IMR-90 (cell line): ENCODE results near the gene ZFAND4. TPM values are rescaled to one million over a fixed set of nuclear protein-coding genes. Genes with fewer than 3 reads are reported as not detected.
A peak's percentile ranks its signal among the peaks of the same experiment; 100 is the strongest.

Source experiments
- ATAC-seq: fragments of 200-7000 bp; cut with Tn5 transposase; 2 replicates; pipeline ENCODE4 v1.9.1; 2020; ENCODE audit warnings: low read depth, mild to moderate bottlenecking, moderate library complexity
- BruUV-seq: library from RNA; stranded (reverse); fragments of 400-500 nt; replicated peaks from 2 replicates; lab custom pipeline; 2021; lab: Mats Ljungman, UMichigan
- CTCF ChIA-PET: fragments of 300-600 bp; formaldehyde crosslinking; extraction: SDS; loops from one replicate; lab custom pipeline; 2021; ENCODE audit warnings: antibody characterized with exemption; lab: Yijun Ruan, JAX
- POLR2A ChIA-PET: fragments of 300-600 bp; sonication (Branson Sonifier 250); formaldehyde crosslinking; loops from one replicate; lab custom pipeline; 2022; ENCODE audit warnings: antibody characterized with exemption; ENCODE audit not compliant: unreplicated experiment; lab: Charles Lee
- DNase-seq: peaks from one replicate; pipeline ENCODE4 v3.0.0; 2013
- H2AFZ ChIP-seq: replicated peaks from 2 replicates; pipeline ENCODE3; 2013; ENCODE audit warnings: low read length, mild to moderate bottlenecking; ENCODE audit not compliant: poor library complexity
- H2AK5ac ChIP-seq: 2 replicates; pipeline ENCODE4 v1.6.1; 2013; ENCODE audit warnings: low read depth, low read length, inconsistent platforms
- H2AK9ac ChIP-seq: replicated peaks from 2 replicates; pipeline ENCODE3; 2013; ENCODE audit warnings: mild to moderate bottlenecking, low read depth, low read length, moderate library complexity; ENCODE audit not compliant: poor library complexity
- H2BK120ac ChIP-seq: 2 replicates; pipeline ENCODE4 v1.6.1; 2013; ENCODE audit warnings: low read depth, low read length, inconsistent platforms
- H2BK15ac ChIP-seq: 3 replicates; pipeline ENCODE4 v1.6.1; 2013; ENCODE audit warnings: low read depth, low read length, inconsistent platforms
- H2BK20ac ChIP-seq: 2 replicates; pipeline ENCODE4 v1.6.1; 2013; ENCODE audit warnings: low read depth, mild to moderate bottlenecking, inconsistent platforms, low read length, moderate library complexity
- H2BK5ac ChIP-seq: 2 replicates; pipeline ENCODE4 v1.6.1; 2013; ENCODE audit warnings: mild to moderate bottlenecking, low read depth, low read length, inconsistent platforms; ENCODE audit not compliant: poor library complexity, severe bottlenecking
- H3K14ac ChIP-seq: replicated peaks from 2 replicates; pipeline ENCODE4 v1.6.1; 2013; ENCODE audit warnings: low read depth, low read length, inconsistent platforms
- H3K18ac ChIP-seq: 2 replicates; pipeline ENCODE4 v1.6.1; 2013; ENCODE audit warnings: low read depth, low read length, control low read depth
- H3K23ac ChIP-seq: 2 replicates; pipeline ENCODE4 v1.6.1; 2013; ENCODE audit warnings: low read depth, low read length, inconsistent platforms
- H3K27ac ChIP-seq: 2 replicates; pipeline ENCODE4 v1.5.1; 2013; ENCODE audit warnings: mild to moderate bottlenecking, control low read depth, low read length; ENCODE audit not compliant: insufficient read depth
- H3K27me3 ChIP-seq: 2 replicates; pipeline ENCODE4 v1.6.1; 2013; ENCODE audit warnings: low read length; ENCODE audit not compliant: control insufficient read depth, insufficient read depth
- H3K36me3 ChIP-seq: 2 replicates; pipeline ENCODE4 v1.6.1; 2013; ENCODE audit warnings: low read length, mixed read lengths; ENCODE audit not compliant: control insufficient read depth, insufficient read depth
- H3K4ac ChIP-seq: 2 replicates; pipeline ENCODE4 v1.6.1; 2013; ENCODE audit warnings: low read depth, low read length, inconsistent platforms
- H3K4me1 ChIP-seq: 2 replicates; pipeline ENCODE4 v1.6.1; 2013; ENCODE audit warnings: low read length, mixed read lengths; ENCODE audit not compliant: control insufficient read depth, insufficient read depth
- H3K4me2 ChIP-seq: 2 replicates; pipeline ENCODE4 v1.6.1; 2013; ENCODE audit warnings: low read depth, mild to moderate bottlenecking, control low read depth, low read length, moderate library complexity
- H3K4me3 ChIP-seq: 2 replicates; pipeline ENCODE4 v1.5.1; 2013; ENCODE audit warnings: low read depth, mild to moderate bottlenecking, control low read depth, low read length, moderate library complexity; ENCODE audit not compliant: insufficient read depth
- H3K56ac ChIP-seq: 2 replicates; pipeline ENCODE4 v1.6.1; 2013; ENCODE audit warnings: low read length, inconsistent platforms; ENCODE audit not compliant: insufficient read depth; ENCODE audit errors: extremely low read depth
- H3K79me1 ChIP-seq, 2 experiments: 2 replicates each; pipeline ENCODE4 v1.6.1; 2013; ENCODE audit warnings: low read length in 2 of 2, inconsistent platforms in 1 of 2, low read depth in 1 of 2
- H3K9ac ChIP-seq: 2 replicates; pipeline ENCODE4 v1.6.1; 2013; ENCODE audit warnings: low read depth, low read length, control low read depth
- H3K9me1 ChIP-seq: 2 replicates; pipeline ENCODE4 v1.6.1; 2013; ENCODE audit warnings: low read length, inconsistent platforms; ENCODE audit not compliant: insufficient read depth
- H3K9me3 ChIP-seq: 2 replicates; pipeline ENCODE4 v1.6.1; 2013; ENCODE audit warnings: low read length; ENCODE audit not compliant: control insufficient read depth, insufficient read depth
- H4K20me1 ChIP-seq: 2 replicates; pipeline ENCODE4 v1.6.1; 2013; ENCODE audit warnings: low read length, inconsistent platforms; ENCODE audit not compliant: insufficient read depth
- H4K5ac ChIP-seq: 2 replicates; pipeline ENCODE4 v1.6.1; 2013; ENCODE audit warnings: mild to moderate bottlenecking, low read depth, low read length, control low read depth
- H4K8ac ChIP-seq, 2 experiments: 2 replicates each; pipeline ENCODE4 v1.6.1; 2013; ENCODE audit warnings: low read depth in 2 of 2, low read length in 2 of 2, control low read depth in 1 of 2, inconsistent platforms in 1 of 2
- H4K91ac ChIP-seq: 2 replicates; pipeline ENCODE4 v1.6.1; 2013; ENCODE audit warnings: low read depth, low read length, inconsistent platforms; ENCODE audit not compliant: insufficient read depth
- MAFK ChIP-seq: IDR thresholded peaks from 2 replicates; pipeline ENCODE4 v1.6.1; 2012; ENCODE audit warnings: low read depth, low read length, improper control_type of control experiment
- RFX5 ChIP-seq: IDR thresholded peaks from 2 replicates; pipeline ENCODE4 v1.8.0; 2012; ENCODE audit warnings: low read depth, mild to moderate bottlenecking, low read length, moderate library complexity
- SMC3 ChIP-seq: fragments of 150-350 bp; IDR thresholded peaks from 2 replicates; pipeline ENCODE4 v1.6.1; 2016; ENCODE audit warnings: low read depth, mild to moderate bottlenecking, antibody characterized with exemption, low read length, moderate library complexity
- dilution Hi-C: fragments of 300-500 bp; cut with HindIII; formaldehyde crosslinking; loops from one replicate; pipeline ENCODE4 v1.14.3; 2018; ENCODE audit warnings: low sequenced_read_pairs; ENCODE audit not compliant: unreplicated experiment
- in situ Hi-C: fragments of 300-500 bp; cut with MboI; formaldehyde crosslinking; loops from 3 replicates; pipeline ENCODE4 v1.14.3; 2019; ENCODE audit warnings: low sequenced_read_pairs, inconsistent platforms, mixed read lengths
- intact Hi-C: fragments of 100-400 bp; cut with micrococcal nuclease; formaldehyde crosslinking; loops from 2 replicates; pipeline ENCODE4 v1.10.0; 2022
- polyA plus RNA-seq, 3 experiments: library from polyadenylated mRNA; depleted of rRNA; stranded (reverse); fragments of >200 nt; gene quantifications; 2 replicates each; pipeline ENCODE4 v1.2.3, GENCODE V29; 2012; ENCODE audit warnings: low replicate concordance in 1 of 3
- total RNA-seq: library from RNA; depleted of rRNA; stranded (reverse); fragments of >200 nt; gene quantifications from 2 replicates; pipeline ENCODE4 v1.2.3, GENCODE V29; 2012

Gene ZFAND4
- total and polyA plus RNA-seq, 2 of the 4 experiments (the other 2 are of a cell fraction), result 2.0 to 3.4 TPM

- Histone ChIP-seq H3K4me3 (no peak overlapping the region), H3K9me1 (no peaks in the 10 kb centered on the region), H3K23ac (no peak overlapping the region), H3K36me3 (no peaks in the 10 kb centered on the region), H4K8ac (no peak overlapping the region), H3K14ac (no peak overlapping the region), H3K27me3 (0 out of 2 replicates have a peak, but pooled peaks cover 3% of the 10 kb centered on the region), H2BK120ac (no peak overlapping the region), H4K20me1 (no peaks in the 10 kb centered on the region), H3K4me1 (peaks cover 2% of the 10 kb centered on the region; the same call in 1 of the 2 replicates), H2AK9ac (no peak overlapping the region), H2AK5ac (no peak overlapping the region), H3K9me3 (no peaks in the 10 kb centered on the region), H2AFZ (no peak overlapping the region), H2BK5ac (no peak overlapping the region), H4K5ac (no peak overlapping the region), H3K56ac (no peak overlapping the region), H2BK20ac (no peak overlapping the region), H3K4ac (no peak overlapping the region), H3K9ac (no peak overlapping the region), H3K4me2 (peak overlapping the region; percentile 95; the same call in 1 of the 2 replicates), H4K91ac (no peak overlapping the region), H2BK15ac (no peak overlapping the region), H3K18ac (no peak overlapping the region), H3K27ac (no peak overlapping the region), H3K79me1 (peaks cover 8 to 15% of the 10 kb centered on the region in 2 experiments)
- ATAC-seq (no peak), DNase-seq (no peak)
- dilution Hi-C loops, result no loop called here
- intact Hi-C loops, result no loop called here
- in situ Hi-C loops, result no loop called here
- no TSS peak for BruUV-seq
- CTCF ChIA-PET, result no interaction called here
- TF ChIP-seq MAFK, result no peak
- TF ChIP-seq SMC3, result no peak
- TF ChIP-seq RFX5, result no peak
- POLR2A ChIA-PET, result no interaction called here
These were observed 79.6 kb downstream of the ZFAND4 start for GRCh38 chr10:45592926-45593325.
